ENCODE results near the gene STT3A. TPM values are rescaled to one million over a fixed set of nuclear protein-coding genes. Genes with fewer than 3 reads are reported as not detected.

STT3A gene
- total RNA-seq, 3 donors from 2014 or later (not counting 1 experiment from before 2014, with no cell fraction given) = 56.7 to 63.5 (median 62.6) TPM

GRCh38 chr11:125638315-125638714 lies 45.7 kb downstream of the STT3A start:
- H3K36me3 Mint-ChIP-seq = no peaks in the 10 kb centered on the region

GRCh38 chr11:125645871-125646270 lies 53.2 kb downstream of the STT3A start:
- Mint-ChIP-seq H3K4me1 (peaks cover 7 to 8% of the 10 kb centered on the region in 2 donors), H3K27me3 (ENCODE audit: low read depth in 2 of 2) (no peaks in the 10 kb centered on the region), H3K9me3 (no peaks in the 10 kb centered on the region), H3K27ac (no peak overlapping the region), H3K4me3 (no peak overlapping the region), H3K36me3 (no peaks in the 10 kb centered on the region)
- no peaks in the 10 kb centered on the region for H3K27me3 ChIP-seq (ENCODE audit: control insufficient read depth, insufficient read depth, low read length)
- no peak for TF ChIP-seq CTCF (IDR thresholded peaks at IDR 0.05)
- intact Hi-C loops (cut with micrococcal nuclease) = no loop called here
- DNase-seq (no peak), ATAC-seq (no peak)
- H3K9me3 ChIP-seq (ENCODE audit: control insufficient read depth, insufficient read depth, low read length) = no peaks in the 10 kb centered on the region
- WGBS (ENCODE audit: insufficient coverage) = 94% methylated on average over 2 of the region's 3 CpGs
- no peaks in the 10 kb centered on the region for H3K4me1 ChIP-seq (ENCODE audit: control insufficient read depth, insufficient read depth, low read length)
- no peak overlapping the region for H3K4me3 ChIP-seq (ENCODE audit: low read length)
- H3K27ac ChIP-seq (ENCODE audit: low read length) = no peak overlapping the region
- no peaks in the 10 kb centered on the region for H3K36me3 ChIP-seq (ENCODE audit: control insufficient read depth, insufficient read depth, low read length)

More at GRCh38 chr11:125638315-125638714, 45.7 kb downstream of the STT3A start:
- WGBS (ENCODE audit: insufficient coverage) = 94% methylated on average over 1 of the region's 1 CpG
- H3K27me3 ChIP-seq (ENCODE audit: control insufficient read depth, insufficient read depth, low read length) = no peaks in the 10 kb centered on the region
- Mint-ChIP-seq H3K9me3 (no peaks in the 10 kb centered on the region), H3K27me3 (ENCODE audit: low read depth in 2 of 2) (no peaks in the 10 kb centered on the region), H3K4me3 (no peak overlapping the region), H3K27ac (no peak overlapping the region), H3K4me1 (no peaks in the 10 kb centered on the region)
- no peak overlapping the region for H3K4me3 ChIP-seq (ENCODE audit: low read length)
- intact Hi-C loops (cut with micrococcal nuclease) = no loop called here
- ATAC-seq (no peak), DNase-seq (no peak)
- no peaks in the 10 kb centered on the region for H3K36me3 ChIP-seq (ENCODE audit: control insufficient read depth, insufficient read depth, low read length)
- no peak for TF ChIP-seq CTCF (IDR thresholded peaks at IDR 0.05)
- H3K4me1 ChIP-seq (ENCODE audit: control insufficient read depth, insufficient read depth, low read length) = no peaks in the 10 kb centered on the region
- H3K27ac ChIP-seq (ENCODE audit: low read length) = no peak overlapping the region
- no peaks in the 10 kb centered on the region for H3K9me3 ChIP-seq (ENCODE audit: control insufficient read depth, insufficient read depth, low read length)

GRCh38 chr11:125649465-125650166 lies 57.0 kb downstream of the STT3A start:
- TF ChIP-seq CTCF (IDR thresholded peaks at IDR 0.05) = no peak
- Histone ChIP-seq H3K36me3 (ENCODE audit: control insufficient read depth, insufficient read depth, low read length) (no peaks in the 10 kb centered on the region), H3K4me3 (ENCODE audit: low read length) (no peak overlapping the region), H3K27me3 (ENCODE audit: control insufficient read depth, insufficient read depth, low read length) (no peaks in the 10 kb centered on the region), H3K4me1 (ENCODE audit: control insufficient read depth, insufficient read depth, low read length) (no peaks in the 10 kb centered on the region), H3K27ac (ENCODE audit: low read length) (no peak overlapping the region), H3K9me3 (ENCODE audit: control insufficient read depth, insufficient read depth, low read length) (no peaks in the 10 kb centered on the region)
- H3K36me3 Mint-ChIP-seq = no peaks in the 10 kb centered on the region
- WGBS (ENCODE audit: insufficient coverage) = 74% methylated on average over 4 of the region's 6 CpGs
- peaks cover 7 to 8% of the 10 kb centered on the region in 2 donors for H3K4me1 Mint-ChIP-seq
- no peaks in the 10 kb centered on the region for H3K27me3 Mint-ChIP-seq (ENCODE audit: low read depth in 2 of 2)
- DNase-seq = peak in 1 of 2 donors; percentile 8
- intact Hi-C loops (cut with micrococcal nuclease) = no loop called here
- no peak overlapping the region for H3K27ac Mint-ChIP-seq
- ATAC-seq = no peak
- no peaks in the 10 kb centered on the region for H3K9me3 Mint-ChIP-seq
- H3K4me3 Mint-ChIP-seq = no peak overlapping the region

GRCh38 chr11:125662689-125663088 lies 70.0 kb downstream of the STT3A start:
- TF ChIP-seq CTCF (IDR thresholded peaks at IDR 0.05) = no peak
- no peaks in the 10 kb centered on the region for H3K9me3 ChIP-seq (ENCODE audit: control insufficient read depth, insufficient read depth, low read length)
- DNase-seq = no peak
- H3K4me1 ChIP-seq (ENCODE audit: control insufficient read depth, insufficient read depth, low read length) = no peaks in the 10 kb centered on the region
- WGBS (ENCODE audit: insufficient coverage) = no CpG with 5 or more reads among the region's 2 CpGs
- no peaks in the 10 kb centered on the region for H3K27me3 ChIP-seq (ENCODE audit: control insufficient read depth, insufficient read depth, low read length)
- no peaks in the 10 kb centered on the region for H3K4me1 Mint-ChIP-seq
- H3K4me3 ChIP-seq (ENCODE audit: low read length) = no peak overlapping the region
- ATAC-seq = no peak
- H3K27me3 Mint-ChIP-seq (ENCODE audit: low read depth in 2 of 2) = no peaks in the 10 kb centered on the region
- no peak overlapping the region for H3K27ac Mint-ChIP-seq
- H3K9me3 Mint-ChIP-seq = no peaks in the 10 kb centered on the region
- no peak overlapping the region for H3K4me3 Mint-ChIP-seq
- H3K36me3 Mint-ChIP-seq = no peaks in the 10 kb centered on the region
- no peak overlapping the region for H3K27ac ChIP-seq (ENCODE audit: low read length)
- intact Hi-C loops (cut with micrococcal nuclease) = no loop called here
- no peaks in the 10 kb centered on the region for H3K36me3 ChIP-seq (ENCODE audit: control insufficient read depth, insufficient read depth, low read length)

Data from natural killer cell (primary cell).